ENCODE results near the gene SMYD3.

DNA sequence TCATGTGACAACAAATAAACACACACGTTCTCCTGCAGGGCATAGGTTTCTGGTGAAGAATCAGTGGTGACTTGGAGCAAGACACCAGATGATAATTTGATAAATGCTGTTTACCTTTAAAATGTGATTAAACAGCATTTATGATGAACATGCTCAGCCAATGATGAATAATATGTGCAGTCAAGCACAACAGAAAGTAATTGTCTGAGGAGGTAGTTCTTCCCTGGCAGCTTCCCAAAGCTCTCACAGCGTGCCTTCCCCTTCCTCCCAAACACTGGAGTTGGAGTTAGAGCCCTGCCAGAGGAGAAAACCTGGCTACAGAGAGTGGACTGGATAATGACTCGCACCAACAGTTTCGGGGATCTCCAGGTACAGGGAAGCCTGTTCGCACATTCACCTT lies 463.5 kb downstream of the SMYD3 start:
- TF ChIP-seq POLR2AphosphoS5 (IDR thresholded peaks at IDR 0.05), result no peak
- no peak for TF ChIP-seq POLR2A (IDR thresholded peaks at IDR 0.05; ENCODE audit: low read depth)
